Measurements from ENCODE around the gene FHAD1.

Gene FHAD1

GRCh38 chr1:15236321-15236721, 10.7 kb upstream of the FHAD1 start:
- Histone ChIP-seq H3K4me3 (ENCODE audit: low read depth, low read length) (no peak overlapping the region), H3K27ac (no peak overlapping the region), H3K27me3 (ENCODE audit: control insufficient read depth, insufficient read depth, low read length) (no peaks in the 10 kb centered on the region), H3K9ac (no peak overlapping the region), H3K4me1 (no peaks in the 10 kb centered on the region), H3K79me2 (no peaks in the 10 kb centered on the region), H3K9me3 (ENCODE audit: control insufficient read depth, low read length) (no peaks in the 10 kb centered on the region), H2AFZ (no peak overlapping the region), H3K4me2 (ENCODE audit: low read length) (no peak overlapping the region), H3K36me3 (ENCODE audit: control insufficient read depth, insufficient read depth, low read length) (no peaks in the 10 kb centered on the region)
- no peak for TF ChIP-seq CTCF (IDR thresholded peaks at IDR 0.05)

GRCh38 chr1:15236746-15237145, 10.3 kb upstream of the FHAD1 start:
- H3K9me3 ChIP-seq (ENCODE audit: control insufficient read depth, low read length) = no peaks in the 10 kb centered on the region
- no peak overlapping the region for H3K4me2 ChIP-seq (ENCODE audit: low read length)
- H3K4me3 ChIP-seq (ENCODE audit: low read depth, low read length) = no peak overlapping the region
- no peaks in the 10 kb centered on the region for H3K4me1 ChIP-seq
- no peaks in the 10 kb centered on the region for H3K27me3 ChIP-seq (ENCODE audit: control insufficient read depth, insufficient read depth, low read length)
- H3K9ac ChIP-seq = no peak overlapping the region
- no peaks in the 10 kb centered on the region for H3K36me3 ChIP-seq (ENCODE audit: control insufficient read depth, insufficient read depth, low read length)
- no peak overlapping the region for H2AFZ ChIP-seq
- TF ChIP-seq CTCF (IDR thresholded peaks at IDR 0.05) = no peak
- H3K79me2 ChIP-seq = no peaks in the 10 kb centered on the region
- H3K27ac ChIP-seq = no peak overlapping the region

GRCh38 chr1:15238789-15239188, 8.2 kb upstream of the FHAD1 start:
- no peak for TF ChIP-seq CTCF (IDR thresholded peaks at IDR 0.05)
- Histone ChIP-seq H2AFZ (no peak overlapping the region), H3K9ac (no peak overlapping the region), H3K9me3 (ENCODE audit: control insufficient read depth, low read length) (no peaks in the 10 kb centered on the region), H3K4me2 (ENCODE audit: low read length) (no peak overlapping the region), H3K4me3 (ENCODE audit: low read depth, low read length) (no peak overlapping the region), H3K36me3 (ENCODE audit: control insufficient read depth, insufficient read depth, low read length) (no peaks in the 10 kb centered on the region), H3K4me1 (no peaks in the 10 kb centered on the region), H3K27me3 (ENCODE audit: control insufficient read depth, insufficient read depth, low read length) (no peaks in the 10 kb centered on the region), H3K27ac (no peak overlapping the region), H3K79me2 (no peaks in the 10 kb centered on the region)

- Histone ChIP-seq H3K9ac (no peak overlapping the region), H3K4me3 (ENCODE audit: low read depth, low read length) (no peak overlapping the region), H3K9me3 (ENCODE audit: control insufficient read depth, low read length) (no peaks in the 10 kb centered on the region), H3K27ac (no peak overlapping the region), H3K36me3 (ENCODE audit: control insufficient read depth, insufficient read depth, low read length) (no peaks in the 10 kb centered on the region), H3K79me2 (no peaks in the 10 kb centered on the region), H3K4me1 (no peaks in the 10 kb centered on the region), H2AFZ (no peak overlapping the region), H3K4me2 (ENCODE audit: low read length) (no peak overlapping the region), H3K27me3 (ENCODE audit: control insufficient read depth, insufficient read depth, low read length) (no peaks in the 10 kb centered on the region)
- no peak for TF ChIP-seq CTCF (IDR thresholded peaks at IDR 0.05)
Measured at GRCh38 chr1:15242766-15243165, 4.3 kb upstream of the FHAD1 start.

- no peak for TF ChIP-seq CTCF (IDR thresholded peaks at IDR 0.05)
- Histone ChIP-seq H3K4me3 (ENCODE audit: low read depth, low read length) (no peak overlapping the region), H3K79me2 (no peaks in the 10 kb centered on the region), H3K9me3 (ENCODE audit: control insufficient read depth, low read length) (no peaks in the 10 kb centered on the region), H3K4me2 (ENCODE audit: low read length) (no peak overlapping the region), H2AFZ (no peak overlapping the region), H3K36me3 (ENCODE audit: control insufficient read depth, insufficient read depth, low read length) (no peaks in the 10 kb centered on the region), H3K27me3 (ENCODE audit: control insufficient read depth, insufficient read depth, low read length) (no peaks in the 10 kb centered on the region), H3K9ac (no peak overlapping the region), H3K4me1 (no peaks in the 10 kb centered on the region), H3K27ac (no peak overlapping the region)
Measured at GRCh38 chr1:15243275-15244043, 3.6 kb upstream of the FHAD1 start.

All from parathyroid adenoma (tissue), 2 donors.